Esophagus muscularis mucosa (tissue), 4 donors: ENCODE data around the gene BTNL2.
A peak's percentile ranks its signal among the peaks of the same experiment; 100 is the strongest.

ENCODE experiments used
- CTCF ChIP-seq, 3 experiments: fragments of 200-600 bp in 2 of 3; fragments of 450-650 bp in 1 of 3; sonication (generic) in 2 of 3; IDR thresholded peaks; one replicate each; pipeline ENCODE4 v1.5.1; 2017 to 2019; ENCODE audit warnings: antibody characterized with exemption in 3 of 3, mild to moderate bottlenecking in 2 of 3, moderate library complexity in 1 of 3
- EP300 ChIP-seq: sonication (generic); formaldehyde crosslinking; IDR thresholded peaks from one replicate; pipeline ENCODE4 v1.6.1; 2017; ENCODE audit warnings: antibody characterized with exemption
- POLR2A ChIP-seq: fragments of 450-650 bp; IDR thresholded peaks from one replicate; pipeline ENCODE4 v1.6.1; 2017; ENCODE audit warnings: antibody characterized with exemption, moderate library complexity, mild to moderate bottlenecking, low read depth
- POLR2AphosphoS5 ChIP-seq, 2 donors: sonication (generic); formaldehyde crosslinking; IDR thresholded peaks; one replicate each; pipeline ENCODE4 v1.6.1; 2017; ENCODE audit warnings: antibody characterized with exemption in 2 of 2

DNA sequence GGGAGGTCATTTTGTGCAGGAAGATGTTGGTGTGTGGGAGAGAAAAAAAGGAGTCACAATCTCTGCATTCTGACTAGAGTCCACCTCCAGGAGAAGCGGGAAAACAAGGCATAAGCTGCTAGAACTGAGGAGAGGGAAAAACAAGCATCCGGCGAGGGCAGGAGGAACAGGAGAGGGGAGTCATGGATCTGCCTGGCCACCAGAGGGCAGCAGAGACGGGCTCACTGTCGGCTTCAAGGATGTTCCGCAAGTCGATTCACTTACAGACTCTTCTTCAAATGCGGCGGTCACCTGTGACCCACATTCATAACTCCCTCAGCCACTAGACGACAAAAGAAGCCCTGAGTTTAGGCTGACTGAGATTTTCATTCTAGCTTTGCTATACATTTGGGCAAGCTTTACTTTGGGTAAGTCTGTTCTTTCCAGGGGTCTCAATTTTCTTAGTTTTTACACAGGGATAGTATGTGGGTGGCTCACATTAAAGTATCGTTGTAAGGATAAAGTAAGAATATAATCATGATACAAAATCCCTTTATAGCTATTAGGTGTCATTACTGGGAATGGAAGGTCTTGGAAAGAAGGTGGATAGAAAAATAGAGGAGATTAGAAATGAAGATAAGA lies 6.6 kb upstream of the BTNL2 start:
- TF ChIP-seq POLR2A: no peak
- TF ChIP-seq CTCF (IDR thresholded peaks at IDR 0.05): peak; percentile 89 to 97 (median 92)
- no peak for TF ChIP-seq EP300
- no peak for TF ChIP-seq POLR2AphosphoS5 (IDR thresholded peaks at IDR 0.05)
